A673 (cell line): ENCODE results near the gene AQP12B. TPM values are rescaled to one million over a fixed set of nuclear protein-coding genes. Genes with fewer than 3 reads are reported as not detected.
"Not testable (repeated sequence)": the region's sequence is repeated elsewhere in the genome, so short reads cannot be mapped to it uniquely, and the experiment has no call there.

Experiments
- BruUV-seq: library from RNA; stranded (reverse); fragments of 400-500 nt; replicated peaks from 2 replicates; lab custom pipeline; 2021; lab: Mats Ljungman, UMichigan
- CTCF ChIA-PET: fragments of 300-600 bp; sonication (Branson Sonifier 250); formaldehyde crosslinking; loops from one replicate; lab custom pipeline; 2022; ENCODE audit warnings: antibody characterized with exemption; lab: Charles Lee
- POLR2A ChIA-PET: fragments of 300-600 bp; sonication (Branson Sonifier 250); formaldehyde crosslinking; loops from one replicate; lab custom pipeline; 2022; ENCODE audit warnings: antibody characterized with exemption; ENCODE audit not compliant: low non-redundant PET; lab: Charles Lee
- DNase-seq: peaks from one replicate; pipeline ENCODE4 v3.0.0-alpha.2; 2015; ENCODE audit warnings: low spot score
- H3K27ac ChIP-seq: fragments of 200-600 bp; sonication (generic); 2 replicates; pipeline ENCODE4 v1.5.1; 2016; ENCODE audit warnings: mixed run types, low read depth, mild to moderate bottlenecking, mixed read lengths, antibody characterized with exemption, low read length; ENCODE audit not compliant: poor library complexity, severe bottlenecking
- H3K27me3 ChIP-seq: fragments of 200-600 bp; sonication (generic); replicated peaks from 2 replicates; pipeline ENCODE4 v1.6.1; 2017; ENCODE audit warnings: mixed run types, low read depth, mild to moderate bottlenecking, mixed read lengths, antibody characterized with exemption, low read length; ENCODE audit not compliant: insufficient read depth, poor library complexity
- H3K36me3 ChIP-seq: fragments of 200-600 bp; sonication (generic); 2 replicates; pipeline ENCODE4 v1.6.1; 2016; ENCODE audit warnings: mixed run types, mild to moderate bottlenecking, mixed read lengths, antibody characterized with exemption, low read length; ENCODE audit not compliant: insufficient read depth, poor library complexity, severe bottlenecking
- H3K4me1 ChIP-seq: fragments of 200-600 bp; sonication (generic); 2 replicates; pipeline ENCODE4 v1.6.1; 2017; ENCODE audit warnings: mixed run types, mild to moderate bottlenecking, mixed read lengths, antibody characterized with exemption, low read length; ENCODE audit not compliant: insufficient read depth, poor library complexity, severe bottlenecking
- H3K4me3 ChIP-seq: fragments of 200-600 bp; sonication (generic); 2 replicates; pipeline ENCODE4 v1.5.1; 2016; ENCODE audit warnings: low read depth, mixed run types, mild to moderate bottlenecking, mixed read lengths, low read length; ENCODE audit not compliant: poor library complexity, severe bottlenecking
- H3K9me3 ChIP-seq: fragments of 200-600 bp; sonication (generic); 2 replicates; pipeline ENCODE4 v1.6.1; 2016; ENCODE audit warnings: mixed run types, low read depth, mild to moderate bottlenecking, mixed read lengths, antibody characterized with exemption, low read length; ENCODE audit not compliant: poor library complexity, severe bottlenecking
- intact Hi-C: fragments of 100-400 bp; cut with micrococcal nuclease; formaldehyde crosslinking; loops from one replicate; pipeline ENCODE4 v1.10.0; 2022; ENCODE audit not compliant: unreplicated experiment
- total RNA-seq: library from RNA; stranded (reverse); gene quantifications from 2 replicates; pipeline ENCODE4 v1.2.3, GENCODE V29; 2021

The AQP12B gene
- total RNA-seq, 1 experiment from 2014 or later = not detected

GRCh38 chr2:240698852-240699561 is 16.3 kb upstream of the AQP12B start:
- H3K4me3 ChIP-seq, H3K27me3 ChIP-seq, DNase-seq, H3K36me3 ChIP-seq, POLR2A ChIA-PET, BruUV-seq, H3K27ac ChIP-seq, intact Hi-C loops, CTCF ChIA-PET, H3K4me1 ChIP-seq, H3K9me3 ChIP-seq: not testable (repeated sequence)

GRCh38 chr2:240696469-240696868 is 13.8 kb upstream of the AQP12B start:
- POLR2A ChIA-PET, BruUV-seq, CTCF ChIA-PET, H3K4me1 ChIP-seq, H3K4me3 ChIP-seq, H3K27ac ChIP-seq, intact Hi-C loops, H3K27me3 ChIP-seq, H3K9me3 ChIP-seq, H3K36me3 ChIP-seq, DNase-seq: not testable (repeated sequence)

GRCh38 chr2:240695593-240695992 is 12.9 kb upstream of the AQP12B start:
- H3K4me1 ChIP-seq, H3K27me3 ChIP-seq, intact Hi-C loops, H3K27ac ChIP-seq, DNase-seq, H3K4me3 ChIP-seq, H3K36me3 ChIP-seq, CTCF ChIA-PET, POLR2A ChIA-PET, H3K9me3 ChIP-seq, BruUV-seq: not testable (repeated sequence)

- H3K4me3 ChIP-seq, H3K27me3 ChIP-seq, CTCF ChIA-PET, H3K36me3 ChIP-seq, POLR2A ChIA-PET, intact Hi-C loops, H3K27ac ChIP-seq, DNase-seq, H3K4me1 ChIP-seq, BruUV-seq, H3K9me3 ChIP-seq: not testable (repeated sequence)
Measured at GRCh38 chr2:240694304-240694703, 11.6 kb upstream of the AQP12B start.

- H3K27me3 ChIP-seq, H3K36me3 ChIP-seq, H3K4me3 ChIP-seq, CTCF ChIA-PET, POLR2A ChIA-PET, intact Hi-C loops, DNase-seq, H3K9me3 ChIP-seq, BruUV-seq, H3K4me1 ChIP-seq, H3K27ac ChIP-seq: not testable (repeated sequence)
Measured at GRCh38 chr2:240692583-240693561, 10.2 kb upstream of the AQP12B start.

GRCh38 chr2:240691631-240692420 is 9.1 kb upstream of the AQP12B start, which contains the start of gene AQP12A:
AQP12A (plus strand) TSS chr2:240691866; CDS start chr2:240691914, 48 bp downstream.
- DNase-seq, H3K4me3 ChIP-seq, intact Hi-C loops, H3K4me1 ChIP-seq, POLR2A ChIA-PET, BruUV-seq, H3K9me3 ChIP-seq, H3K27me3 ChIP-seq, H3K27ac ChIP-seq, H3K36me3 ChIP-seq, CTCF ChIA-PET: not testable (repeated sequence)

GRCh38 chr2:240691075-240691427 is 8.4 kb upstream of the AQP12B start:
- H3K4me3 ChIP-seq, DNase-seq, CTCF ChIA-PET, H3K27me3 ChIP-seq, intact Hi-C loops, H3K4me1 ChIP-seq, H3K27ac ChIP-seq, BruUV-seq, POLR2A ChIA-PET, H3K36me3 ChIP-seq, H3K9me3 ChIP-seq: not testable (repeated sequence)
